Stimulated activated naive CD8-positive, alpha-beta T cell treated with anti-CD3 and anti-CD28 coated beads, Interleukin-15, amount 100 ng/mL, for 72 hours (primary cell): ENCODE measurements around the gene SAT1.
"Not testable (repeated sequence)": the region's sequence is repeated elsewhere in the genome, so short reads cannot be mapped to it uniquely, and the experiment has no call there.

ENCODE experiments used
- ATAC-seq: fragments of 150-1000 bp; cut with Tn5 transposase; 2 replicates; pipeline ENCODE4 v1.10.0; 2021; ENCODE audit warnings: mild to moderate bottlenecking, moderate library complexity
- DNase-seq, 2 donors: peaks; one replicate each; pipeline ENCODE4 v3.0.0; 2021 to 2022
- H3K27ac Mint-ChIP-seq, 2 donors: one replicate each; pipeline ENCODE4 v1.8.0; 2022; ENCODE audit warnings: mild to moderate bottlenecking in 2 of 2, mixed read lengths in 2 of 2, moderate library complexity in 2 of 2
- H3K27me3 Mint-ChIP-seq: one replicate; pipeline ENCODE4 v1.8.0; 2022; ENCODE audit warnings: mixed read lengths
- H3K4me1 Mint-ChIP-seq: one replicate; pipeline ENCODE4 v1.8.0; 2022; ENCODE audit warnings: mild to moderate bottlenecking, mixed read lengths
- H3K4me3 Mint-ChIP-seq, 2 donors: one replicate each; pipeline ENCODE4 v1.8.0; 2022; ENCODE audit warnings: mild to moderate bottlenecking in 2 of 2, mixed read lengths in 2 of 2, moderate library complexity in 1 of 2
- H3K9me3 Mint-ChIP-seq, 2 donors: one replicate each; pipeline ENCODE4 v1.8.0; 2022; ENCODE audit warnings: mixed read lengths in 2 of 2

SAT1 gene

GRCh38 chrX:23782863-23783588 is at the start of gene SAT1:
Gene SAT1, plus strand, starts transcription at chrX:23783173. Its CDS starts 179 bp downstream, at chrX:23783352.
- DNase-seq (peak; percentile 91 to 95), ATAC-seq (peak; percentile 89)
- H3K9me3 Mint-ChIP-seq = no peaks in the 10 kb centered on the region
- peak within 1 kb of the TSS; percentile 94 to 98 for H3K4me3 Mint-ChIP-seq
- H3K27ac Mint-ChIP-seq = peak within 1 kb of the TSS; percentile 97
- H3K27me3 Mint-ChIP-seq = no peaks in the 10 kb centered on the region
- peaks cover 34% of the 10 kb centered on the region for H3K4me1 Mint-ChIP-seq

GRCh38 chrX:23736030-23736429 is 46.9 kb upstream of the SAT1 start:
- no peak overlapping the region for H3K27ac Mint-ChIP-seq
- no peak overlapping the region for H3K4me3 Mint-ChIP-seq
- ATAC-seq (no peak), DNase-seq (no peak)
- H3K27me3 Mint-ChIP-seq = no peaks in the 10 kb centered on the region
- peaks cover 37% of the 10 kb centered on the region for H3K4me1 Mint-ChIP-seq
- H3K9me3 Mint-ChIP-seq = no peaks in the 10 kb centered on the region

- Mint-ChIP-seq H3K4me1 (peaks cover 40% of the 10 kb centered on the region), H3K4me3 (no peak overlapping the region), H3K27me3 (no peaks in the 10 kb centered on the region), H3K27ac (no peak overlapping the region), H3K9me3 (no peaks in the 10 kb centered on the region)
- no peak for DNase-seq
- ATAC-seq = no peak
Measured at GRCh38 chrX:23737413-23737812, 45.6 kb upstream of the SAT1 start.

GRCh38 chrX:23742174-23742696 is 40.7 kb upstream of the SAT1 start:
- H3K27me3 Mint-ChIP-seq = no peaks in the 10 kb centered on the region

GRCh38 chrX:23742697-23743622 is 40.0 kb upstream of the SAT1 start, which contains the start of gene ACOT9:
Gene ACOT9, minus strand, starts transcription at chrX:23743276. Its CDS starts 132 bp downstream, at chrX:23743144.
- Mint-ChIP-seq H3K4me3 (peak within 1 kb of the TSS; percentile 87 to 94), H3K4me1 (peaks cover 26% of the 10 kb centered on the region), H3K9me3 (no peaks in the 10 kb centered on the region), H3K27ac (peak within 1 kb of the TSS; percentile 85 to 89), H3K27me3 (no peaks in the 10 kb centered on the region)
- ATAC-seq (peak; percentile 98), DNase-seq (peak; percentile 71 to 82)

More at GRCh38 chrX:23742174-23742696, 40.7 kb upstream of the SAT1 start:
- ATAC-seq (peak; percentile 47), DNase-seq (peak; percentile 2 to 15)
- Mint-ChIP-seq H3K4me3 (peak overlapping the region; percentile 87 to 94), H3K27ac (peak overlapping the region in 1 of 2 donors; percentile 85), H3K9me3 (no peaks in the 10 kb centered on the region), H3K4me1 (peaks cover 26% of the 10 kb centered on the region)

- Mint-ChIP-seq H3K4me1 (peaks cover 26% of the 10 kb centered on the region), H3K4me3 (peak overlapping the region; percentile 87 to 94)
- ATAC-seq = not testable (repeated sequence)
Measured at GRCh38 chrX:23743623-23743971, 39.4 kb upstream of the SAT1 start.

GRCh38 chrX:23745786-23746185 is 37.2 kb upstream of the SAT1 start:
- H3K4me1 Mint-ChIP-seq = peaks cover 15% of the 10 kb centered on the region
- no peak overlapping the region for H3K27ac Mint-ChIP-seq
- DNase-seq = no peak
- H3K4me3 Mint-ChIP-seq = no peak overlapping the region
- no peak for ATAC-seq
- no peaks in the 10 kb centered on the region for H3K27me3 Mint-ChIP-seq
- no peaks in the 10 kb centered on the region for H3K9me3 Mint-ChIP-seq

More at GRCh38 chrX:23743623-23743971, 39.4 kb upstream of the SAT1 start:
- DNase-seq, H3K27me3 Mint-ChIP-seq, H3K9me3 Mint-ChIP-seq: not testable (repeated sequence)
- H3K27ac Mint-ChIP-seq = peak overlapping the region; percentile 76 to 89

- H3K4me1 Mint-ChIP-seq = peaks cover 6% of the 10 kb centered on the region
- H3K27me3 Mint-ChIP-seq = no peaks in the 10 kb centered on the region
- DNase-seq (no peak), ATAC-seq (no peak)
- no peak overlapping the region for H3K4me3 Mint-ChIP-seq
- no peak overlapping the region for H3K27ac Mint-ChIP-seq
- no peaks in the 10 kb centered on the region for H3K9me3 Mint-ChIP-seq
Measured at GRCh38 chrX:23749129-23749528, 33.8 kb upstream of the SAT1 start.

- H3K4me1 Mint-ChIP-seq = peaks cover 6% of the 10 kb centered on the region
- ATAC-seq = no peak
- no peak overlapping the region for H3K4me3 Mint-ChIP-seq
- no peak for DNase-seq
- no peaks in the 10 kb centered on the region for H3K9me3 Mint-ChIP-seq
- H3K27ac Mint-ChIP-seq = no peak overlapping the region
- no peaks in the 10 kb centered on the region for H3K27me3 Mint-ChIP-seq
Measured at GRCh38 chrX:23749576-23749975, 33.4 kb upstream of the SAT1 start.

- peak overlapping the region in 1 of 2 donors; percentile 7 for H3K27ac Mint-ChIP-seq
- DNase-seq (no peak), ATAC-seq (no peak)
- no peaks in the 10 kb centered on the region for H3K4me1 Mint-ChIP-seq
- H3K27me3 Mint-ChIP-seq = no peaks in the 10 kb centered on the region
- no peaks in the 10 kb centered on the region for H3K9me3 Mint-ChIP-seq
- no peak overlapping the region for H3K4me3 Mint-ChIP-seq
Measured at GRCh38 chrX:23752740-23753415, 30.1 kb upstream of the SAT1 start.

- no peak overlapping the region for H3K4me3 Mint-ChIP-seq
- H3K9me3 Mint-ChIP-seq = no peaks in the 10 kb centered on the region
- H3K27ac Mint-ChIP-seq = no peak overlapping the region
- no peak for ATAC-seq
- H3K27me3 Mint-ChIP-seq = no peaks in the 10 kb centered on the region
- H3K4me1 Mint-ChIP-seq = no peaks in the 10 kb centered on the region
- DNase-seq = no peak
Measured at GRCh38 chrX:23754664-23755063, 28.3 kb upstream of the SAT1 start.

- Mint-ChIP-seq H3K9me3 (no peaks in the 10 kb centered on the region), H3K27me3 (no peaks in the 10 kb centered on the region), H3K4me1 (no peaks in the 10 kb centered on the region), H3K27ac (no peak overlapping the region), H3K4me3 (no peak overlapping the region)
- peak; percentile 59 for ATAC-seq
- DNase-seq = peak; percentile 43 to 60
Measured at GRCh38 chrX:23756165-23756564, 26.8 kb upstream of the SAT1 start.

- Mint-ChIP-seq H3K27me3 (no peaks in the 10 kb centered on the region), H3K9me3 (no peaks in the 10 kb centered on the region), H3K27ac (no peak overlapping the region), H3K4me3 (no peak overlapping the region), H3K4me1 (no peaks in the 10 kb centered on the region)
- ATAC-seq (no peak), DNase-seq (no peak)
Measured at GRCh38 chrX:23759821-23760220, 23.2 kb upstream of the SAT1 start.

- ATAC-seq (no peak), DNase-seq (no peak)
- Mint-ChIP-seq H3K27ac (no peak overlapping the region), H3K4me1 (peaks cover 7% of the 10 kb centered on the region), H3K9me3 (no peaks in the 10 kb centered on the region), H3K27me3 (no peaks in the 10 kb centered on the region), H3K4me3 (no peak overlapping the region)
Measured at GRCh38 chrX:23764188-23764984, 18.6 kb upstream of the SAT1 start.

- Mint-ChIP-seq H3K9me3 (no peaks in the 10 kb centered on the region), H3K4me1 (peaks cover 12% of the 10 kb centered on the region), H3K4me3 (no peak overlapping the region), H3K27ac (no peak overlapping the region), H3K27me3 (no peaks in the 10 kb centered on the region)
- no peak for ATAC-seq
- no peak for DNase-seq
Measured at GRCh38 chrX:23765449-23765848, 17.5 kb upstream of the SAT1 start.
